Measurements from ENCODE around the gene ZNG1F.
"Not testable (repeated sequence)": the region's sequence is repeated elsewhere in the genome, so short reads cannot be mapped to it uniquely, and the experiment has no call there.

The ZNG1F gene

GRCh38 chr9:41108816-41109215 is 80.3 kb downstream of the ZNG1F start:
- not testable (repeated sequence) for DNase-seq; H3K27me3 Mint-ChIP-seq; H3K9me3 Mint-ChIP-seq; H3K4me3 Mint-ChIP-seq; H3K4me1 Mint-ChIP-seq (ENCODE audit: low read depth in 2 of 2); H3K27ac Mint-ChIP-seq; ATAC-seq (replicated peaks); H3K36me3 Mint-ChIP-seq (ENCODE audit: insufficient read depth)

GRCh38 chr9:41106472-41107116 is 82.5 kb downstream of the ZNG1F start:
- not testable (repeated sequence) for H3K27ac Mint-ChIP-seq; DNase-seq; H3K36me3 Mint-ChIP-seq (ENCODE audit: insufficient read depth); ATAC-seq (replicated peaks); H3K4me3 Mint-ChIP-seq; H3K9me3 Mint-ChIP-seq; H3K4me1 Mint-ChIP-seq (ENCODE audit: low read depth in 2 of 2); H3K27me3 Mint-ChIP-seq

DNA sequence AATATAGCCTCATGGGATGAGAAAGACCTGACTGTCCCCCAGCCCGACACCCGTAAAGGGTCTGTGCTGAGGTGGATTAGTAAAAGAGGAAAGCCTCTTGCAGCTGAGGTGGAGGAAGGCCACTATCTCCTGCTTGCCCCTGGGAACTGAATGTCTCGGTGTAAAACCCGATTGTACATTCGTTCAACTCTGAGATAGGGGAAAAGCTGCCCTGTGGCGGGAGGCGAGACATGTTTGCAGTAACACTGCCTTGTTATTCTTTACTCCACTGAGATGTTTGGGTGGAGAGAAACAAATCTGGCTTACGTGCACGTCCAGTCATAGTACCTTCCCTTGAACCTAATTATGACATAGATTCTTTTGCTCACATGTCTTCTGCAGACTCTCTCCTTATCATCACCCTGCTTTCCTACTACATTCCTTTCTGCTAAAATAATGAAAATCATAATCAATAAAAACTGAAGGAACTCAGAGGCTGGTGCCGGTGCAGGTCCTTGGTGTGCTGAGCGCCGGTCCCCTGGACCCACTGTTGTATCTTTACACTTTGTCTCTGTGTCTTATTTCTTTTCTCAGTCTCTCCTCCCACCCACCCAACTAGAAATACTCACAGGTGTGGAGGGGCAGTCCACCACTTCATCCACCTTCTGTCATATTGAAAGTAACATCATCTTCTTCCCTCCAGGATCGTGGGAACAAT is 83.4 kb downstream of the ZNG1F start:
- H3K27ac Mint-ChIP-seq; H3K4me3 Mint-ChIP-seq; DNase-seq; H3K9me3 Mint-ChIP-seq; H3K36me3 Mint-ChIP-seq (ENCODE audit: insufficient read depth); ATAC-seq (replicated peaks); H3K4me1 Mint-ChIP-seq (ENCODE audit: low read depth in 2 of 2); H3K27me3 Mint-ChIP-seq: not testable (repeated sequence)

DNA sequence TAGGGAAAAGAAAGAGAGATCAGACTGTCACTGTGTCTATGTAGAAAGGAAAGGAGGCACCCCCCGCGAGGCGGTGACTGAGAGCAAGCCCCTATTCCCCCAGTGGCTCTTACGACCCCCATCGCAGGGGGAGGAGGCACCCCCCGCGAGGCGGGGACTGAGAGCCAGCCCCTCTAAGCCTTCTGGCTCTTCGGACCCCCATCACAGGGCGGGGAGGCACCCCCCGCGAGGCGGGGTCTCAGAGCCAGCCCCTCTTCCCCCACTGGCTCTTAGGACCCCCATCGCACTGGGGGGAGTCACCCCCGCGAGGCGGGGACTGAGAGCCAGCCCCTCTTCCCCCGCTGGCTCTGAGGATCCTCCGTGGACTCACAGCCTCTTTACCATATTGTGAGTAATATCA is 84.6 kb downstream of the ZNG1F start:
- not testable (repeated sequence) for H3K4me1 Mint-ChIP-seq (ENCODE audit: low read depth in 2 of 2); H3K27ac Mint-ChIP-seq; H3K9me3 Mint-ChIP-seq; DNase-seq; H3K27me3 Mint-ChIP-seq; H3K36me3 Mint-ChIP-seq (ENCODE audit: insufficient read depth); ATAC-seq (replicated peaks); H3K4me3 Mint-ChIP-seq

GRCh38 chr9:41100508-41100907 is 88.6 kb downstream of the ZNG1F start:
- H3K27me3 Mint-ChIP-seq, H3K4me3 Mint-ChIP-seq: not testable (repeated sequence)

DNA sequence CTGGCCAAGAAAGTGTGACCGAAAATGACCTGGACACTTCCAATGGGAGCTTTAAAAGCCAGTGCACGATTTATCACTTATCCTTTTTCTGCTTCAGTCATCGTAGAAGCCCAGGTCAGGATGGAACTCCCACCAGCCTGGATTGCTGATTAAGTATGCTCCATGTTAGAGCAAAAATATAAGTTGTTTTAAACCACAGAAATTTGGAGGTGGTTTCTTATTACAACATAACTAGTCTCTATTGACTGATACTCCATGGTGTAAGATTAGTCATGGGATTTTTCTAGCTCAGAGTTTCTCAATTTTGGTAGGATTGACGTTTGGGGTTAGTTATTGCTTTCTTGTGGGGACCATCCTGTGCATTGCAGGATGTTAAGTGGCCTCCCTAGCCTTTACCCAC is 90.4 kb downstream of the ZNG1F start:
- not testable (repeated sequence) for H3K4me1 Mint-ChIP-seq (ENCODE audit: low read depth in 2 of 2); H3K27me3 Mint-ChIP-seq; H3K4me3 Mint-ChIP-seq; H3K36me3 Mint-ChIP-seq (ENCODE audit: insufficient read depth); H3K9me3 Mint-ChIP-seq; H3K27ac Mint-ChIP-seq; ATAC-seq (replicated peaks); DNase-seq

More at GRCh38 chr9:41100508-41100907, 88.6 kb downstream of the ZNG1F start:
- H3K9me3 Mint-ChIP-seq; H3K36me3 Mint-ChIP-seq (ENCODE audit: insufficient read depth); DNase-seq; H3K4me1 Mint-ChIP-seq (ENCODE audit: low read depth in 2 of 2); H3K27ac Mint-ChIP-seq; ATAC-seq (replicated peaks): not testable (repeated sequence)

DNA sequence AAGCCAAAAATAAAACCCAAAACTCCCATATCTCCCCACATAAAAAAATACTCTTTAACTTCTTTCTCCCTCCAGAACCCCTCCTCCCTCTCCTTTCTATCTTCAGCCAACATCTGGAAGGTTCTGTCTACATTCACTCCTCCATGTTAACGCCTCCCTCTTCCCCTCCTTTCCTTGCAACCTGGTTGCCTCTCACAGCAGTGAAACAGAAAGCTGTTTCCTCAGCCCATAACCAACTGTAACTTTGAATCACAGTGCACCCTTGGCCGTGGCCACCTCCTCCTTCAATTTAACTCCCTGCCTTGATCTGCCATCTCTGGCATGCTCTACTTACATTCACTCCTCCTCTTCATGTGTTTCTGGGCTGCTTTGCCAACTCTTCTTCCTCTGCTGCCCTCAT is 94.1 kb downstream of the ZNG1F start:
- not testable (repeated sequence) for H3K9me3 Mint-ChIP-seq; ATAC-seq (replicated peaks); H3K36me3 Mint-ChIP-seq (ENCODE audit: insufficient read depth); H3K4me1 Mint-ChIP-seq (ENCODE audit: low read depth in 2 of 2); H3K27me3 Mint-ChIP-seq; H3K4me3 Mint-ChIP-seq; DNase-seq; H3K27ac Mint-ChIP-seq

- ATAC-seq (replicated peaks); H3K9me3 Mint-ChIP-seq; H3K4me3 Mint-ChIP-seq; H3K4me1 Mint-ChIP-seq (ENCODE audit: low read depth in 2 of 2); H3K27ac Mint-ChIP-seq; H3K36me3 Mint-ChIP-seq (ENCODE audit: insufficient read depth); DNase-seq; H3K27me3 Mint-ChIP-seq: not testable (repeated sequence)
Measured at GRCh38 chr9:41094010-41094773, 94.9 kb downstream of the ZNG1F start.

- H3K27me3 Mint-ChIP-seq: peaks cover 15 to 33% of the 10 kb centered on the region in 2 donors
- not testable (repeated sequence) for H3K27ac Mint-ChIP-seq; ATAC-seq (replicated peaks); DNase-seq; H3K4me1 Mint-ChIP-seq (ENCODE audit: low read depth in 2 of 2); H3K4me3 Mint-ChIP-seq; H3K9me3 Mint-ChIP-seq; H3K36me3 Mint-ChIP-seq (ENCODE audit: insufficient read depth)
Measured at GRCh38 chr9:41090922-41091321, 98.2 kb downstream of the ZNG1F start.

DNA sequence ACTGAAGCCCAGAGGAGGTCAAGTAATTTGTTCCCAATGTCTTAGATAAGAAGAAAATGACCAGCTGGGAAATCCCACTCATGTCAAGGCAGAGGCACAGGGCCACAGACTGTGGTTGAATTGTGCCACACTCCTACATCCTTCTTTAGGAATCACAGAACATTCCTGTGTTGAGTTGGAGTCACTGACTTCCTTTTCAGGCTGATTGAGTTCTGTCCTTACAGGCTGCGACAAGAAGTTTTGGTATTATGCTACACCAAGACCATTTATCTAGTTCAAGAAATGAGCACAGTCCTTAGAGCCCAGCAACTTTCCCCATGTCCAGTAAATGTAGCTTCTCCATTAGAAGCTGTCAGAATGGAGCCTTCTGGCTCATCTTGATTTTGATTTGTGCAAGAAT is 98.7 kb downstream of the ZNG1F start:
- not testable (repeated sequence) for ATAC-seq (replicated peaks); DNase-seq; H3K36me3 Mint-ChIP-seq (ENCODE audit: insufficient read depth); H3K4me3 Mint-ChIP-seq; H3K27ac Mint-ChIP-seq; H3K9me3 Mint-ChIP-seq; H3K4me1 Mint-ChIP-seq (ENCODE audit: low read depth in 2 of 2)
- peaks cover 17 to 39% of the 10 kb centered on the region in 2 donors for H3K27me3 Mint-ChIP-seq

- not testable (repeated sequence) for H3K9me3 Mint-ChIP-seq; DNase-seq; H3K27ac Mint-ChIP-seq; H3K4me1 Mint-ChIP-seq (ENCODE audit: low read depth in 2 of 2); H3K36me3 Mint-ChIP-seq (ENCODE audit: insufficient read depth); H3K4me3 Mint-ChIP-seq
- peak; percentile 90 for ATAC-seq (replicated peaks)
- peaks cover 22 to 41% of the 10 kb centered on the region in 2 donors for H3K27me3 Mint-ChIP-seq
Measured at GRCh38 chr9:41088450-41089059, 100.6 kb downstream of the ZNG1F start.

- not testable (repeated sequence) for H3K4me1 Mint-ChIP-seq (ENCODE audit: low read depth in 2 of 2); H3K4me3 Mint-ChIP-seq; ATAC-seq (replicated peaks); H3K27ac Mint-ChIP-seq; DNase-seq; H3K9me3 Mint-ChIP-seq; H3K36me3 Mint-ChIP-seq (ENCODE audit: insufficient read depth)
- H3K27me3 Mint-ChIP-seq: peaks cover 24 to 38% of the 10 kb centered on the region in 2 donors
Measured at GRCh38 chr9:41087929-41088328, 101.2 kb downstream of the ZNG1F start.

- H3K36me3 Mint-ChIP-seq (ENCODE audit: insufficient read depth); H3K9me3 Mint-ChIP-seq; H3K4me3 Mint-ChIP-seq; H3K4me1 Mint-ChIP-seq (ENCODE audit: low read depth in 2 of 2); ATAC-seq (replicated peaks); DNase-seq; H3K27ac Mint-ChIP-seq: not testable (repeated sequence)
- H3K27me3 Mint-ChIP-seq: peaks cover 30 to 42% of the 10 kb centered on the region in 2 donors
Measured at GRCh38 chr9:41087157-41087780, 101.8 kb downstream of the ZNG1F start.
